Stimulated activated CD4-positive, alpha-beta T cell treated with anti-CD3 and anti-CD28 coated beads, Interleukin-4, amount 100 ng/mL, for 24 hours (primary cell): ENCODE data around the gene SFTA2.
"Not testable (repeated sequence)": the region's sequence is repeated elsewhere in the genome, so short reads cannot be mapped to it uniquely, and the experiment has no call there.

ENCODE experiments used
- DNase-seq: peaks from one replicate; pipeline ENCODE4 v3.0.0-alpha.2; 2020

SFTA2 gene

GRCh38 chr6:30912746-30913520, 19.0 kb downstream of the SFTA2 start:
- DNase-seq, result no peak

- not testable (repeated sequence) for DNase-seq
These were observed 21.5 kb downstream of the SFTA2 start for GRCh38 chr6:30910473-30910872.

GRCh38 chr6:30908700-30909099, 23.3 kb downstream of the SFTA2 start:
- no peak for DNase-seq

GRCh38 chr6:30907758-30908591, 24.0 kb downstream of the SFTA2 start, which contains the start of gene GTF2H4:
GTF2H4 (plus strand) TSS chr6:30908207.
- peak; percentile 97 for DNase-seq

GRCh38 chr6:30907290-30907757, 24.6 kb downstream of the SFTA2 start:
- not testable (repeated sequence) for DNase-seq

- DNase-seq, result no peak
These were observed 28.7 kb downstream of the SFTA2 start for GRCh38 chr6:30903236-30903635.

- no peak for DNase-seq
These were observed 29.3 kb downstream of the SFTA2 start for GRCh38 chr6:30902709-30903108.

GRCh38 chr6:30902196-30902595, 29.8 kb downstream of the SFTA2 start:
- DNase-seq, result not testable (repeated sequence)

GRCh38 chr6:30901436-30901835, 30.5 kb downstream of the SFTA2 start:
- no peak for DNase-seq

- no peak for DNase-seq
These were observed 31.0 kb downstream of the SFTA2 start for GRCh38 chr6:30900863-30901417.

GRCh38 chr6:30898750-30899360, 33.1 kb downstream of the SFTA2 start:
- DNase-seq, result no peak

- DNase-seq, result no peak
These were observed 34.1 kb downstream of the SFTA2 start for GRCh38 chr6:30897882-30898281.

GRCh38 chr6:30896541-30896940, 35.4 kb downstream of the SFTA2 start:
- DNase-seq, result no peak

GRCh38 chr6:30895343-30895742, 36.6 kb downstream of the SFTA2 start:
- DNase-seq, result no peak

- DNase-seq, result no peak
These were observed 37.0 kb downstream of the SFTA2 start for GRCh38 chr6:30894935-30895334.

- DNase-seq, result no peak
These were observed 37.6 kb downstream of the SFTA2 start for GRCh38 chr6:30894381-30894780.

GRCh38 chr6:30893666-30894065, 38.3 kb downstream of the SFTA2 start:
- DNase-seq, result no peak

GRCh38 chr6:30893001-30893591, 38.9 kb downstream of the SFTA2 start:
- no peak for DNase-seq

GRCh38 chr6:30891816-30892538, 40.0 kb downstream of the SFTA2 start:
- no peak for DNase-seq

- DNase-seq, result no peak
These were observed 40.6 kb downstream of the SFTA2 start for GRCh38 chr6:30891450-30891723.

GRCh38 chr6:30890646-30891449, 41.1 kb downstream of the SFTA2 start:
- no peak for DNase-seq
